SU-DHL-6 (cell line): Measurements from ENCODE around the gene SLC2A4RG.

ENCODE experiments used
- H2AFZ ChIP-seq: fragments of 200-600 bp; sonication (generic); 2 replicates; pipeline ENCODE4 v1.6.1; 2014; ENCODE audit warnings: low read depth, mild to moderate bottlenecking, moderate library complexity, mixed read lengths, antibody characterized with exemption, low read length; ENCODE audit not compliant: severe bottlenecking
- H3F3A ChIP-seq: fragments of 200-600 bp; shearing (Covaris generic); 2 replicates; pipeline ENCODE4 v1.6.0; 2016; ENCODE audit warnings: antibody characterized with exemption, mild to moderate bottlenecking; ENCODE audit not compliant: insufficient read depth
- H3K27ac ChIP-seq: fragments of 200-600 bp; sonication (generic); 2 replicates; pipeline ENCODE4 v1.5.1; 2016; ENCODE audit warnings: low read depth, mild to moderate bottlenecking, low read length, moderate library complexity, mixed read lengths
- H3K27me3 ChIP-seq: fragments of 200-600 bp; sonication (generic), shearing (Covaris generic); 2 replicates; pipeline ENCODE4 v1.6.0; 2014; ENCODE audit warnings: mild to moderate bottlenecking, low read length
- H3K36me3 ChIP-seq: fragments of 200-600 bp; sonication (generic); 2 replicates; pipeline ENCODE4 v1.6.1; 2014; ENCODE audit warnings: mild to moderate bottlenecking, low read length, mixed read lengths
- H3K4me2 ChIP-seq: fragments of 300-600, 200-600 bp; shearing (Covaris generic), sonication (generic); 2 replicates; pipeline ENCODE4 v1.6.0; 2014; ENCODE audit warnings: low read length, low read depth, mild to moderate bottlenecking; ENCODE audit not compliant: poor library complexity, severe bottlenecking
- H3K4me3 ChIP-seq: fragments of 200-600 bp; sonication (generic); 2 replicates; pipeline ENCODE4 v1.5.1; 2014; ENCODE audit warnings: antibody characterized with exemption, low read length, mild to moderate bottlenecking, mixed read lengths; ENCODE audit not compliant: insufficient read depth, poor library complexity, severe bottlenecking
- H3K79me2 ChIP-seq: fragments of 200-600 bp; sonication (generic); 2 replicates; pipeline ENCODE4 v1.6.1; 2014; ENCODE audit warnings: mild to moderate bottlenecking, low read length, moderate library complexity; ENCODE audit not compliant: insufficient read depth
- H3K9ac ChIP-seq: fragments of 200-600 bp; sonication (generic); 2 replicates; pipeline ENCODE4 v1.7.0; 2014; ENCODE audit warnings: mild to moderate bottlenecking, low read length
- H3K9me2 ChIP-seq: fragments of 200-600 bp; sonication (generic); replicated peaks from 2 replicates; pipeline ENCODE4 v1.6.1; 2014; ENCODE audit warnings: low read length; ENCODE audit not compliant: insufficient read depth
- H3K9me3 ChIP-seq: fragments of 200-600 bp; sonication (generic); 2 replicates; pipeline ENCODE4 v1.6.1; 2014; ENCODE audit warnings: low read length, mixed read lengths; ENCODE audit not compliant: insufficient read depth
- H4K20me1 ChIP-seq: fragments of 200-600 bp; sonication (generic); 2 replicates; pipeline ENCODE4 v1.6.1; 2014; ENCODE audit warnings: low read depth, mild to moderate bottlenecking, antibody characterized with exemption, low read length, moderate library complexity, mixed read lengths
- CTCF ChIP-seq: fragments of 200-600 bp; sonication (generic); IDR thresholded peaks from one replicate; pipeline ENCODE4 v1.5.1; 2017; ENCODE audit warnings: antibody characterized with exemption, mild to moderate bottlenecking, low read length, moderate library complexity; ENCODE audit not compliant: insufficient read depth, poor library complexity, severe bottlenecking
- EZH2phosphoT487 ChIP-seq: fragments of 200-600 bp; sonication (generic), shearing (Covaris generic); conservative IDR thresholded peaks from 2 replicates; pipeline ENCODE4 v1.6.1; 2018; ENCODE audit warnings: mild to moderate bottlenecking, antibody characterized with exemption, low read length, moderate library complexity, mixed read lengths

Gene SLC2A4RG

GRCh38 chr20:63737945-63738686 is 1.5 kb upstream of the SLC2A4RG start:
- Histone ChIP-seq H3K9ac (peak overlapping the region; percentile 77), H2AFZ (no peak overlapping the region), H3K9me3 (no peaks in the 10 kb centered on the region), H3K36me3 (no peaks in the 10 kb centered on the region), H4K20me1 (no peaks in the 10 kb centered on the region), H3K27me3 (no peaks in the 10 kb centered on the region), H3K27ac (peak overlapping the region; percentile 97), H3K4me2 (peak overlapping the region; percentile 89), H3K79me2 (no peaks in the 10 kb centered on the region), H3K9me2 (no peaks in the 10 kb centered on the region), H3F3A (peaks cover 18% of the 10 kb centered on the region), H3K4me3 (peak overlapping the region; percentile 55)
- TF ChIP-seq CTCF (no peak), EZH2phosphoT487 (no peak)

DNA sequence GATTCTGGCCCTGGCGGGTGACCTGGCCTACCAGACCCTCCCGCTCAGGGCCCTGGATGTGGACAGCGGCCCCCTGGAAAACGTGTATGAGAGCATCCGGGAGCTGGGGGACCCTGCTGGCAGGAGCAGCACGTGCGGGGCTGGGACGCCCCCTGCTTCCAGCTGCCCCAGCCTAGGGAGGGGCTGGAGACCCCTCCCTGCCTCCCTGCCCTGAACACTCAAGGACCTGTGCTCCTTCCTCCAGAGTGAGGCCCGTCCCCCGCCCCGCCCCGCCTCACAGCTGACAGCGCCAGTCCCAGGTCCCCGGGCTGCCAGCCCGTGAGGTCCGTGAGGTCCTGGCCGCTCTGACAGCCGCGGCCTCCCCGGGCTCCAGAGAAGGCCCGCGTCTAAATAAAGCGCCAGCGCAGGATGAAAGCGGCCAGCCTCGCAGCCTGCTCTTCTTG is 868 bp upstream of the SLC2A4RG start:
- no peaks in the 10 kb centered on the region for H4K20me1 ChIP-seq
- peak overlapping the region; percentile 55 for H3K4me3 ChIP-seq
- no peak for TF ChIP-seq EZH2phosphoT487
- no peak for TF ChIP-seq CTCF
- H3K9me3 ChIP-seq, result no peaks in the 10 kb centered on the region
- peak overlapping the region; percentile 77 for H3K9ac ChIP-seq
- H3K79me2 ChIP-seq, result no peaks in the 10 kb centered on the region
- peaks cover 24% of the 10 kb centered on the region for H3F3A ChIP-seq
- H3K36me3 ChIP-seq, result no peaks in the 10 kb centered on the region
- H3K27me3 ChIP-seq, result no peaks in the 10 kb centered on the region
- peak overlapping the region; percentile 87 for H3K27ac ChIP-seq
- H2AFZ ChIP-seq, result no peak overlapping the region
- H3K4me2 ChIP-seq, result peak overlapping the region; percentile 89
- H3K9me2 ChIP-seq, result no peaks in the 10 kb centered on the region

GRCh38 chr20:63740070-63740626 is 572 bp downstream of the SLC2A4RG start:
- TF ChIP-seq EZH2phosphoT487 (no peak), CTCF (no peak)
- Histone ChIP-seq H3K4me2 (peak overlapping the region; percentile 60), H4K20me1 (no peaks in the 10 kb centered on the region), H2AFZ (no peak overlapping the region), H3K9ac (peak overlapping the region; percentile 59), H3K9me3 (no peaks in the 10 kb centered on the region), H3K27ac (peak overlapping the region; percentile 65), H3K79me2 (no peaks in the 10 kb centered on the region), H3K9me2 (no peaks in the 10 kb centered on the region), H3K36me3 (no peaks in the 10 kb centered on the region), H3K27me3 (no peaks in the 10 kb centered on the region), H3F3A (peaks cover 32% of the 10 kb centered on the region), H3K4me3 (peak overlapping the region; percentile 50)
